Upper lobe of left lung (tissue), 6 donors: ENCODE results near the gene TCHP. TPM values are rescaled to one million over a fixed set of nuclear protein-coding genes. Genes with fewer than 3 reads are reported as not detected.

ENCODE experiments used
- ATAC-seq, 2 donors: fragments of 200-7000 bp; cut with Tn5 transposase; one replicate each; pipeline ENCODE4 v1.9.1; 2022; ENCODE audit warnings: mild to moderate bottlenecking in 2 of 2, moderate library complexity in 2 of 2; ENCODE audit not compliant: low FRiP score in 2 of 2
- DNase-seq, 2 donors: peaks; one replicate each; pipeline ENCODE4 v3.0.0-alpha.2; 2019 to 2020
- H3K27ac ChIP-seq, 4 donors: fragments of 200-600 bp; sonication (generic); one replicate each; pipeline ENCODE4 v1.5.1; 2016 to 2019
- H3K27me3 ChIP-seq, 4 donors: fragments of 200-600 bp; sonication (generic); one replicate each; pipeline ENCODE4 v1.5.1; 2017 to 2019
- H3K36me3 ChIP-seq, 4 donors: fragments of 200-600 bp; sonication (generic); one replicate each; pipeline ENCODE4 v1.5.1; 2016 to 2019
- H3K4me1 ChIP-seq, 4 donors: fragments of 200-600 bp; sonication (generic); one replicate each; pipeline ENCODE4 v1.5.1; 2018 to 2019
- H3K4me3 ChIP-seq, 4 donors: fragments of 200-600 bp; sonication (generic); one replicate each; pipeline ENCODE4 v1.5.1; 2017 to 2019; ENCODE audit warnings: mild to moderate bottlenecking in 2 of 4, moderate library complexity in 1 of 4
- H3K9me3 ChIP-seq, 4 donors: fragments of 200-600 bp; sonication (generic); one replicate each; pipeline ENCODE4 v1.5.1; 2018 to 2019
- EP300 ChIP-seq, 4 donors: sonication (generic); formaldehyde crosslinking; IDR thresholded peaks; one replicate each; pipeline ENCODE4 v1.5.1; 2017; ENCODE audit warnings: antibody characterized with exemption in 4 of 4, control low read depth in 2 of 4
- POLR2A ChIP-seq, 4 donors: fragments of 450-650 bp; IDR thresholded peaks; one replicate each; pipeline ENCODE4 v1.5.1; 2016 to 2017; ENCODE audit warnings: antibody characterized with exemption in 4 of 4, mild to moderate bottlenecking in 2 of 4
- POLR2AphosphoS5 ChIP-seq, 2 donors: sonication (generic); formaldehyde crosslinking; IDR thresholded peaks; one replicate each; pipeline ENCODE4 v1.5.1; 2017; ENCODE audit warnings: antibody characterized with exemption in 2 of 2
- WGBS, 2 donors: methylation state at CpG; one replicate each; pipeline ENCODE4 v1.1.5; 2017 to 2018; 5-methylcytosine and 5-hydroxymethylcytosine counted together
- small RNA-seq, 4 donors: library from RNA; depleted of rRNA; stranded (forward); fragments of <200 nt; gene quantifications; one replicate each; pipeline ENCODE3, GENCODE V24; 2016
- total RNA-seq, 6 donors: library from RNA; depleted of rRNA in 4 of 6; stranded (reverse); fragments of >200 nt in 4 of 6; gene quantifications; one replicate each; pipeline versions ENCODE4 v1.1.0 to v1.2.1, GENCODE V29; 2016 to 2021
- TF ChIP-seq, protein P1 (sequence below), 6 experiments: fragments of 450-650 bp in 4 of 6; fragments of 200-600 bp in 2 of 6; sonication (generic) in 2 of 6; IDR thresholded peaks; one replicate each; pipeline ENCODE4 v1.5.1; 2016 to 2019; ENCODE audit warnings: antibody characterized with exemption in 6 of 6
- donor health status: DM: no; HTN: no; CAD: no; lungs with moderate emphysema.
- donor health status: DM: no; HTN: yes; CAD: no; lungs with severe emphysema.

Gene TCHP
- total RNA-seq, 6 donors from 2014 or later: 10.5 to 90.1 (median 29.7) TPM

DNA sequence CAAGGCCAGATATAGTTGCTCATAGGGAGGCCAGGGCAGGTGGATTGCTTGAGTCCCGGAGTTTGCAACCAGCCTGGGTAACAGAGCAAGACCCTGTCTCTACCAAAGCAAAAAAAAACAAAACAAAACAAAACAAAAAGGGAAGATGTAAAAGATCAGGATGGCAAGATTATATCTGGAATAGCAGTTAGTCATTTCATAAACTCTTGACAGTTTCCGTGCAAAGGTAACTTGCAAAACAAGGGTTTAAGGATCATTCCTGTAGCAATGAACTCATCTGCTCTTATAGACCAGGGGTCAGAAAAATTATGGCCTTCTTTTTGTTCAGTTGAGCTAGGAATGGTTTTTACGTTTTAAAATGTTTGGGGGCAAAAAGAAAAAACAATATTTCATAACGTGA, 66.5 kb downstream of the TCHP start:
- Histone ChIP-seq H3K27ac (no peak overlapping the region), H3K36me3 (peaks cover 5 to 87% (median 51%) of the 10 kb centered on the region in 4 donors), H3K9me3 (no peaks in the 10 kb centered on the region), H3K4me3 (no peak overlapping the region), H3K4me1 (peaks cover 0 to 5% (median 1%) of the 10 kb centered on the region in 4 donors), H3K27me3 (no peaks in the 10 kb centered on the region)
- TF ChIP-seq, protein P1, sequence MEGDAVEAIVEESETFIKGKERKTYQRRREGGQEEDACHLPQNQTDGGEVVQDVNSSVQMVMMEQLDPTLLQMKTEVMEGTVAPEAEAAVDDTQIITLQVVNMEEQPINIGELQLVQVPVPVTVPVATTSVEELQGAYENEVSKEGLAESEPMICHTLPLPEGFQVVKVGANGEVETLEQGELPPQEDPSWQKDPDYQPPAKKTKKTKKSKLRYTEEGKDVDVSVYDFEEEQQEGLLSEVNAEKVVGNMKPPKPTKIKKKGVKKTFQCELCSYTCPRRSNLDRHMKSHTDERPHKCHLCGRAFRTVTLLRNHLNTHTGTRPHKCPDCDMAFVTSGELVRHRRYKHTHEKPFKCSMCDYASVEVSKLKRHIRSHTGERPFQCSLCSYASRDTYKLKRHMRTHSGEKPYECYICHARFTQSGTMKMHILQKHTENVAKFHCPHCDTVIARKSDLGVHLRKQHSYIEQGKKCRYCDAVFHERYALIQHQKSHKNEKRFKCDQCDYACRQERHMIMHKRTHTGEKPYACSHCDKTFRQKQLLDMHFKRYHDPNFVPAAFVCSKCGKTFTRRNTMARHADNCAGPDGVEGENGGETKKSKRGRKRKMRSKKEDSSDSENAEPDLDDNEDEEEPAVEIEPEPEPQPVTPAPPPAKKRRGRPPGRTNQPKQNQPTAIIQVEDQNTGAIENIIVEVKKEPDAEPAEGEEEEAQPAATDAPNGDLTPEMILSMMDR (IDR thresholded peaks at IDR 0.05): no peak
- no peak for TF ChIP-seq POLR2A (IDR thresholded peaks at IDR 0.05)
- TF ChIP-seq EP300 (IDR thresholded peaks at IDR 0.05): no peak
- TF ChIP-seq POLR2AphosphoS5 (IDR thresholded peaks at IDR 0.05): no peak
- no peak for DNase-seq
- no peak for ATAC-seq
- 91 to 94% methylated on average over 4 of the region's 4 CpGs for WGBS, 2 donors

DNA sequence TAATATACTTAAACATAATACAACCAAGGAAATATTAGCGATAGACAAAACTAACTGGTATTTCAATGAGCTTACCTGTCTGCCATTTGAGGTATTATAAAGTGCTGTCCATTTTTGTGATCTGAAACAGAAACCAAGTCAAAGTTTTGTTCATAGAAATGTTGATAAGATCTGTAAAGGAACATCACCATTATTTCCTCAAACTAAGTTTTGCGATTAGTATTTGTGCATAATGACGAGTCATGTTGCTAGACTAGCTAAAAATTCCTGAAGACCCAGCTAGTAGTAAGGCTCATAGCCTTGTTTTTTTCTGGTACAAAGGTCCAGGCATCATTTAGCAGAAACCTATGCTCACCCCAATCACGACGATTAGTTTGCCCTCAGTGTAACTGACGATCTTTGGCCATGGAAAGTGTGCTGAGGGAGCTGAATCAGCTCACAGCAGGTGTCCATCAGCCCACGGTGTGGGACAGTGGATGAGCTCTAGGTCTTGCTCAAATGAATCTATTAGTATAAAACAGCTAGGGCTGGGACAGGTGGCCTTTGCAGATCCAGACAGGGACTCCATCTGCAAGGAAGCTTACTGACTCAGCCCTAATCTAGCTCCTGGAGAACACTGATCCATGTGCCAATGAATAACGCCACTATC, 67.4 kb downstream of the TCHP start:
- TF ChIP-seq POLR2A (IDR thresholded peaks at IDR 0.05) (no peak), EP300 (IDR thresholded peaks at IDR 0.05) (no peak), POLR2AphosphoS5 (IDR thresholded peaks at IDR 0.05) (no peak)
- TF ChIP-seq, protein P1 (IDR thresholded peaks at IDR 0.05): no peak
- ATAC-seq (no peak), DNase-seq (no peak)
- Histone ChIP-seq H3K27ac (no peak overlapping the region), H3K4me3 (no peak overlapping the region), H3K9me3 (no peaks in the 10 kb centered on the region), H3K27me3 (no peaks in the 10 kb centered on the region), H3K4me1 (peaks cover 0 to 5% (median 1%) of the 10 kb centered on the region in 4 donors), H3K36me3 (peaks cover 5 to 83% (median 53%) of the 10 kb centered on the region in 4 donors)
- WGBS, 2 donors: 68 to 76% methylated on average over 8 of the region's 8 CpGs

Small RNA genes within 50 kb of the gene (small RNA-seq; reads per million reads assigned to genes)
- gene RN7SL441P: 0 reads per million in 4 donors

Other genes starting within 250 kb of the TCHP start
- 1 to 10 TPM; 1.0 to 7.3 (median 3.7) TPM for gene FAM222A, start 186.4 kb upstream of the TCHP start, total RNA-seq
- 1 to 10 TPM; 2.2 to 9.7 (median 5.4) TPM for gene TRPV4, start 66.9 kb upstream of the TCHP start, total RNA-seq
- gene GLTP, start 19.7 kb upstream of the TCHP start, total RNA-seq: 10 to 100 TPM; 24.7 to 59.7 (median 46.6) TPM
- gene GIT2, start 96.1 kb downstream of the TCHP start, total RNA-seq: 10 to 100 TPM; 45.1 to 89.1 (median 55.3) TPM
- gene ANKRD13A, start 99.2 kb downstream of the TCHP start, total RNA-seq: 100 to 1,000 TPM in 2 of 6 donors, 10 to 100 TPM in 4; 58.9 to 166 (median 74.6) TPM
- 10 to 100 TPM in 5 of 6 donors, 1 to 10 TPM in 1; 8.4 to 30.5 (median 19.6) TPM for gene C12orf76, start 148.2 kb downstream of the TCHP start, total RNA-seq
- gene IFT81, start 224.1 kb downstream of the TCHP start, total RNA-seq: 10 to 100 TPM in 3 of 6 donors, 1 to 10 TPM in 3; 7.7 to 39.1 (median 10.8) TPM